Effector CD4-positive, alpha-beta T cell (primary cell): ENCODE measurements around the gene ZNF365.
"Not testable (repeated sequence)": the region's sequence is repeated elsewhere in the genome, so short reads cannot be mapped to it uniquely, and the experiment has no call there.

Source experiments
- DNase-seq: peaks from one replicate; pipeline ENCODE4 v3.0.0-alpha.2; 2020

The ZNF365 gene

DNA sequence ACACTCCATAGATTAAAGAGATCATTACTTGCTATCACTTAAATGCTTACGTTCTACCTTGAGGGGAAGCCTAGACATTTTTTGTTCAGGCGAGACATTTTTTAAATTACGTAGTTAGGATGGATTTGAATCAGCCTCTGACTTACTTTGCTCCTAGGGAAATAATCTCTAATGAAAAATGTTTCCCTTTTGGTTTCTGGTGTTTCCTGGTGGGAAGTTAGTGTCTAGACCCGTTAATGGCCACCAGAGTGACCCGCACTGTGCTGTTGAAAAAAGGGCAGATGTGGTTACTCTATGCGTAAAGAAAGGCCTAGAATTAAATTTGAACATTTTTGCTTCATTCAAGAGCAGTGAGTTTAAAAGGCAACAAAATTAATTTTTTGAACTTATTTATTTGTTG, 3.8 kb downstream of the ZNF365 start:
- no peak for DNase-seq

DNA sequence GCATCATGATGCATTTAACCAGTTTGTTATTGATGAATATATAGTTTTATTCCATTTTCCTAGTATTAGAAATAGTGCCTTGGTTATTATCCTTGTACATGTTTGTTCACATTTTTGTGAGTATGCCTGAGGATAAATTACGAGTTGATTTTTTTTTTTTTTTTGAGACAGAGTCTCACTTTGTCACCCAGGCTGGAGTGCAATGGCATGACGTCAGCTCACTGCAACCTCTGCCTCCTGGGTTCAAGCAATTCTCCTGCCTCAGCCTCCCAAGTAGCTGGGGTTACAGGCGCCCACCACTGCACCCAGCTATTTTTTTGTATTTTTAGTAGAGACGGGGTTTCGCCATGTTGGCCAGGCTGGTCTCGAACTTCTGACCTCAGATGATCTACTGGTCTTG, 4.7 kb downstream of the ZNF365 start:
- DNase-seq = not testable (repeated sequence)

DNA sequence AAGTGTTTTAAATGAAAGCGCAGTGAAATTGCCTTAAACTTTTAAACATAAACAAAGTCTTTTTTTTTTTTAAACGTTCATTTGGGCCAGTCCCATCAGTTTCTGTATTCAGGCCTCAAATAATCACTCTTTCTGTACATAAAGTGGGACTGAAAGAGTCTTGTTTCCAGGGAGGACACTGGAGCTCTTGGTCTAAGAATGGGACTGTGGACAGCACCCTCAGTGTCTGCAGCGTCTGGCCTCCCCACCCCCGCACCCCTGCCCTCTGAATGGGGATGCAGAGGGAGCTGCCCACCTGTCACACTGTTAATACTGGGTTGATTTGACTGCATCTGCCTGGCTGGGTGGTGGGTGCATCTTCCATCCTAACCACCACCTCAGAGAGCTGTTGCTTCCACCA, 5.2 kb downstream of the ZNF365 start:
- no peak for DNase-seq

DNA sequence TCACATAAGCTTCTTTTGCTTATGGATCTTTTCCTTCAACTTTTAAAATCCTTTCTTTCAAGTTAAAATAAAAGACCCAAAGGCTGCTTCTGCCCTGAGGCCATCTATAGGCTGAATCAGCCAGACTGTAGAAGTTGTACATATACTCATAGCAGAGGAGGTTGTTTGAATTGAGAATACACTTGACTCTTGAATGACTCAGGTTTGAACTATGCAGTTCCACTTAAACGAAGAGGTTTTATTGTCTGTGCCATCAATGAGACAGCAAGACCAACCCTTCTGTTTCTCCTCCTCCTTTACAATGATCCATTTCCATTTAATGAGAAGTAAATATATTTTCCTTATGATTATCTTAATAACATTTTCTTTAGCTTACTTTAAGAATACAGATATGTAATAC, 5.8 kb downstream of the ZNF365 start:
- DNase-seq = no peak

DNA sequence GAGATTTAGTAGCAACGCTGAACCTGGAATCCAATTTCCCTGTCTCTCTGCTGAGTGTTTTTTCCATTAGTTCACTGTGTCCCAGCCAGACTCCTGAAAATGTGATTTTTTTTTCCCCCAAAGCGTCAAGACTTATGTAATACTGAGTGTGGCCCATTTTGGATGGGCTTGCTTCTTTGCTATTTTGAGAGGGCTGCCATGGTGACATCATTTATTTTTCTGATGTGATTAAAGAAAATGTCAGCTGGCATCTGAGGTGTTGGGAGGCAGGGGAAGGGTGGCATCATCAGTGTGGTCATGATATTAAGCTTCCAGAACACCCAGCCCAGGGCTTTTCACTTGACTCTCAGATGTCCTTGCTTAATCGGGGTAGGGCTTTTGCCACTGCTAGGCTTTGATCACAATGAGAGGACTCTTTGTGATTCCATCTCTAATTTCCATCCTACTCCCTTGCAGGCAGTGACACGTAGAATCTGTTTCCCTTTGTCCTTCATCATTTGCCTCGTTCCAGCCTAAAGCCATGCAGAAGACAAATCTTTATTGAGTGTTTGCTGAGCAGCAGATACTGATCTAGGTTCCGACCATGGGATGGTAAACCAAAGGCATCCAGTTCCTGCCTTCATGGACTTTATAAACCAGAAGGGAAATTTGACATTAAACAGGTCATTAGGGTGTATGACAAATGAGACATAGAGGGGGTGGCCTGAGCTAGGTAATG, 7.4 kb downstream of the ZNF365 start:
- no peak for DNase-seq

DNA sequence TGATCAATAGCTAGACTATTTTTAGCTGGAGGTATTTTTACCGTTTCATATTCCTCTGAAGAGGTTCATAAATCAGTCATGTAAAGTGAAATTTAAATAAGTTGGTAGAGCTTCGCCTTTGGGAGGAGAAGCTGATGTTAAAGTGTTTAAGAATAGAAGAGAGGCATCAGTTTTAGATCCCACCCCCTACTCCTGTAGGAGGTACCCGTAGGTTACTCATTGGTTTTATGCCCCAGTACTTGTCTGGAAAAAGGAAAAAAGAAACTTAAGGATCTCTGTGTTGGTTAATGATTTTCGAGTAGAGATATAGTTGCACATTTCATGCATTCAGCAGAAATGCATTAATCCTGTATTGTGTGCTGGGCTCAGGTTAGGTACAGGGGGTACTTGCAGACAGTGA, 8.7 kb downstream of the ZNF365 start:
- DNase-seq = no peak

DNA sequence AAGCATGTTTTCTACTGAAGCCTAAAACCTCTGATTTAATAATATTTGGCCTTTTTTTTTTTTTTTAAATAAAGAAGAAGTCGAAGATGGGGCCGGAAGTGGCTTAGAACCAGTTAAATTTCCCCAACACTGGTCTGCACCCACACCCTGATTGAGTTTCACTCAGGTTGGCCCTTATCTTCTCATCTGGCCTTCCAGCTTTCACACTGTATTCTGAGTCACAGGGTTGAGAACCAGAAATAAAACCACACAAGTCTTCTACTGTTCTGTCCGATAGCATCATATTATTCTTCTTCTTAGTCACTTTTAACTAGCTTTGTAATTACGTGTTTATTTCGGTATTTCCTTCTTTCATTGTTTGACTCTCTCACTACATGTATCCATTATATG, 9.9 kb downstream of the ZNF365 start:
- DNase-seq = peak; percentile 33

DNA sequence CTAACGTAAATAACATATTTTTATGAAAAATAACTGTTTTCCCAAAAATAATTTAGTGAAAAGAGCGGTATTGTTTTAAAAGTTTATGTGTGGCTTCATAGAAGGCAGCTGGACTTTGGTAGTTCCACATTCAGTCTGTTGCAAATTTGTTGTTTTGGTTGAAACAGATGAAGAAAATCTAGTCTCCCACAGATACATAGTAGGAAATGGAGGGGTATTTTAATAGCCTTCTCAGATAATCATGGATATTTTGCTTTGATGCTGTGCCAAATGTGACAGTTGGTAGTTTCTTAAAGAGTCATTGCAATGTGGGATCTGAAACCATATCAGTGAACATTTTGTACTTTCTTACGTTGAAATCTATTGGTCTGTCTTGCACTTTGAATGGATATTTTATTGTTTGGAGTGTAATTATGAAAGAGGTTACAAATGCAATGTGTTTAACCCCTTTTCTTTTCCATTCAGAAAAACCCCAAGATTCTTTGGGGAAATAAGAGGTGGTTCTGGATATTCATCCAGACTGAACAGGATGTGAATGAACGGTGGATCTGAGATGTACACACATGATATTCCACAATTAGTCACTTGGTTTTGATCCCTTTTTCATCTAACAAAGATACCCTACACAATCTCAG, 10.4 kb downstream of the ZNF365 start:
- DNase-seq = no peak

DNA sequence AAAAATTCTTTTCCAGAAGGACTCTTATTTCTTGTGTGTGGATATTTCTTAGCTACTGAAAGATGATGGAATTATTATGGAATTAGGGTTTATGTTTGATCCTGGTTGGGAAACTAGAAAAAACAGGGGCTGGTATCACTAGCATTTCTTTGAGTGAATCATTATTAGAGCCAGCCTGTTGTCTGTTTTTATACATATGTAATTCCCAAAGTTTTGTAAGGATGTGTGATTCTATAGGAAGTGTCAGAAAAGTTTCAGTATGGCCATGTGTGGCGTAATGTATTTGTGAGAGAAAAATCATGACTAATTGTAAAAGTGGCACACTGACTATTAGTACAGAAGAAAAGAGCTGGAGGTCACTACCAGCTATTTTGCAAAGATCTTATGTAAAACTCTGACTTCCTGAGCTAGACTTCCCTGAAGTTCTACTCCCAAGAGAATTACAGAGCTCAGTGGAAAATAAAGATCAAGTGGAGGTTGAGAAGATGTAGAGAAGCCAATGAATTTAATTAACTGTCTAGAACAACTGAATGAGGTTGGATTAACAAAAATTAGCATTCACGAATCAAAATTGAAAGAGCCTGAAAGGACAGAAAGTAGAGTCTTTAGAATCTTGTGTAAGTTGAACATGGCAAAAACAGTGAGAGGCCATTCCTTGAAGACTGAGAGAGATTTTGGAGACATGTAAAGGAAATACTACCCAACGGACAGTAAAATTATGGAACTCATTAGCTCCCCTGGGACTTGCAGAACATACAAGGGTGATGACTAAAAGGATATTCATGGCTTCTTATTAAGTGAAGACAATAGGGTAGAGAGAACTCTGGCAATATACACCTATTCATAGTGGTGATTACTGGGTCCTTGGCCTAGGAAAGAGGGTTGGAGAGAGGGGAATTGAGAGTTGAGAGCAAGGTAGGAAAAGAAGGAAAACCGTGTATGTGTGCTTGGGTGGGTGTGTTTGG, 12.5 kb downstream of the ZNF365 start:
- DNase-seq = no peak

DNA sequence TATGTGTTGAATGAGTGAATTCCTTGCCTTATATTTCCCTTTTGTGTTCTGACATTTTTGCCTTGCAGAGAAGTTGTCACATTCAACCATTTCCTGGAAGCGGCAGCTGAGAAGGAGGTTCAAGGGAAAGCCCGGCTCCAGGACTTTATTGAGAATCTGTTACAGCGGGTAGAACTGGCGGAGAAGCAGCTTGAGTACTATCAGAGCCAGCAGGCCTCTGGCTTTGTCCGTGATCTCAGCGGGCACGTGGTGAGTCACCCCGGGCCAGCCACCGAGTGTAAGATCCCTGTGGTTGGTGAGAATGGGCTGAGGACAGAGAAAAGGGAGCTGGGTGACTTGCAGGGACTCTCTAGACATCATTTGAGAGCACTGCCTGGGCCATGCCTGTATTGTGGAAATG, 14.2 kb downstream of the ZNF365 start:
- DNase-seq = no peak

DNA sequence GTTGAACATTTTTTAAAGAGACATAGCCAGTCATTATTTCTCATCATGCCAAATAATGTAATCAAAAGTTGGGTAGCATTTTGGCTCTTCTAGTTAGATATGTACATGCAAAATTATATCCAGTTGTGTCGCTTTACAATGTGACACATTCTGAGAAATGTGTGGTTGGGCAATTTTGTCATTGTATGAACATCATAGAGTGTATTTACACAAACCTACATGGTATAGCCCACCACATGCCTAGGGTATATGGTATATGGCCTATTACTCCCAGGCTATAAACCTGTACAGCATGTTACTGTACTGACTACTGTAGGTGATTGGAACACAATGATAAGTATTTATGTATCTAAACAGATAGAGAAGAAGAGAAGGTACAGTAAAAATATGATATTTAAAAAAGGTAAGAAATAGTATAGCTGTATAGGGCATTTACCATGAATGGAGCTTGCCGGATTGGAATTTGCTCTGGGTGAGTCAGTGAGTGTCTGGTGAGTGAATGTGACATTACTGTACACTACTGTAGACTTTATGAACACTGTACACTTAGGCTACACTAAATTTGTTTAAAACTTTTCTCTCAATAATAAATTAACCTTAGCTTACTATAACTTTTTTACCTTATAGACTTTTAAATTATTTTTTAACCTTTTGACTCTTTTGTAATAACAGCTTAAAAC, 16.5 kb downstream of the ZNF365 start:
- DNase-seq = no peak

DNA sequence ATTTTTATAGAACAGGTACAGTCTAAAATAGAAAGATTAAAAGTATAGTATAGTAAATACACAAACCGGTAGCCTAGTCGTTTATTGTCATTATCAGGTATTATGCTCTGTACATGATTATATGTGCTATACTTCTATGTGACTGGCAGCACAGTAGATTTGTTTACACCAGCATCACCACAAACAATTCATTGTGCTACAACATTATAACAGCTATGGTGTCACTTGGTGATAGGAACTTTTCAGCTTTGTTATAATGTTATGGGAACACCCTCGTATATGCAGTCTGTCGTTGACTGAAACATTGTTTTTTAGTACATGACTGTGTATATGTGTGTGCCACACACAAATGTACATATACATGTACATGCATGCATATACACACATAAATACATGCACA, 19.1 kb downstream of the ZNF365 start:
- DNase-seq = no peak

DNA sequence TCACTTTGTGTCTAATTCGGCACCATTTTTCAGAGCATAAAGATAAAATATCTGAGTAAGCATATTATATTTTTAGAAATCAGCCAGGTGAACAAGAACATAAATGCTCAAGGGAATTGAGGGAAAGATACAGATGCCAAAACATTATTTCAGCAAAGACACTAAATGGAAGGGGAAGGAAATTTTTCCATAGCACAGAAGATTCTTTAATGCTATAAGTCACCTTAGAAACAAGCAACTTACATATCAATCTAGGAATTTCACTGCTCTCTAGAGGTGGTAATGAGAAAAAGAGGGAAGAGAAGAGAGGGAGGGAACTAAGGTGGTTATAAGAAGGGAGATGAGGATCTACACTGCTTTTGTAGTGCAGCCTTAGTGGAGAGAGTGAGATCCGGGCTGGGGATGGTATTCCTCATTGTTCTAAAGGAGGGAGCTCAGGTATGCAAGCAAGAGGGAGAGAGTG, 20.4 kb downstream of the ZNF365 start:
- no peak for DNase-seq

DNA sequence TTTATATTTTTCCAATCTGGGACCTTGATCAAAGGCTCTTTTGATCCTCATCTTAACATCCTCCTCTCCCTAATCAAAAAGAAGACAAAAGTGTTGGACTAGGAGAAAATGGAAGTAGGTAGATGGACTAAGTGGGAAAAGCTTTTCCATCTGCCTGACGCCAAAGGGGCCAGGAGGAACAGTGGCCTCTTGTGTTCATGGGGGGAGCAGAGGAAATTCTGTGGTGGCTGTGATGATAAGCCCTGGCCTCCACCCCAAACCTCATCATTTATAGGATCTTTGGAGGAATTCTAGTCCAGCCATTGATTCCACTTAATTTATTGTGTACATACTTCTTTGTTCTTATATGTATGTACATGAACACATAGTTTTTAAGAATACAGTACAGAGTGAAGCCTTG, 21.7 kb downstream of the ZNF365 start:
- DNase-seq = no peak

DNA sequence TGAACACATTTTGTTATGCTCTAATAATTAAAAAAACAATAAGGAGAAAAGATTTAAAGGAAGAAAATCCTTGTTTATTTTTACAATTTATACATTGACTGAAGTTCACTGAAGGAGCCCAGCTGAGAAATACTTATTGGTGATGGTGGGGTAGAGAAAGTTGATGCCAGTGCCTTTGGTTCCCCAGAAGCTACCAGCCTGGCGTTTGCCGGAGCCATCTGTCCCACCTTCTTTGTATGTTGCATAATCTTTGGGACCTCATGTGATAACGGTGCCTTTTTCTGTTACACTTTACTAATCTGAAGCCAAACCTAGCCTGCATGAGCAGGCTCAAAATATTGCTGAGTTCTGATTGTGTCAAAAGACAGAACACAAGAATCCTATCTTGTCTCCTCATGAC, 22.7 kb downstream of the ZNF365 start:
- no peak for DNase-seq

DNA sequence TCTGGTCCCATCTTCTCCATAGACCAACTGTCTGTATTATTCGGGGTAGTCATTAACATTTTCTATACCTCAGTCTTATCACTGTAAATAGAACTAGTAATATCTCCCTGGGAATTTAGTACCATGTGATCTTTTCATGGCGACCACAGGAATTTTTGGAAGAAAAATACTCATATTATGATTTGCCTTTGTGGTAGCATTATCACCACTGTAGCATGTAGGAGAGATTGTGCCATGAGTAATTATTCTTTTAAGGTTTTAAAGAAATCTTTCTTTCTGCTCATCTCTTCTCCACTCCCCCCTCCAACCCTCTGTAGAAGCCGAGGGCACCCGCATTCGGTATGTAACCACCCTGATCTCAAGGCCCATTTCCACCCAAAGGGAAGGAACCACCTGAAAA, 25.0 kb downstream of the ZNF365 start:
- no peak for DNase-seq

DNA sequence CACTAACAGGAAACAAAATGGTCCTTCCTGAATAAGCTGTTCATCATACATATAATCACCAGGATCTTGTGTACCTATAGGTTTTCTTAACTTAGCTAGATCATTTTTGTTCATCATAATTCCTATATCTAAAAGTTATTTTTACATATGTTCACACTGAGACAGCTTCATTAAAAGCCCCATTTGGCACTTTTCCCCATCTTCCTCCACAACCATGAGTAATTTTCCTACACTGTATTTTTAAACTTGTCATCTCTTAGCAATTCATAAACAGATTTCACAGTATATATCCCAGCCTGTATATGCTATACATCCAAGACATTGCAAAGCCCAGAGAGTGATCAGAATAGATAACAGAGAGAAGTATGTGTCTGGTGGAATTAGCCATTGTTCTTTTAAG, 28.3 kb downstream of the ZNF365 start:
- DNase-seq = no peak

DNA sequence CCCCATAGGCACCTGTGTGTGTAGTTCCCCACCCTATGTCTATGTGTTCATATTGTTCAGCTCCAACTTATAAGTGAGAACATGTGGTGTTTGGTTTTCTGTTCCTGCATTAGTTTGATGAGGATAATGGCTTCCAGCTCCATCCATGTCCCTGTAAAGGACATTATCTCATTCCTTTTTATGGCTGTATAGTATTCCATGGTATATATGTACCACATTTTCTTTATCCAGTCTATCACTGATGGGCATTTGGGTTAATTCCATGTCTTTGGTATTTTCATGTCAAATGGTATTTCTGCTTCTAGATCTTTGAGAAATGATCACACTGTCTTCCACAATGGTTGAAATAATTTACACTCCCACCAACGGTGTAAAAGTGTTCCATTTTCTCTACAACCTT, 36.4 kb downstream of the ZNF365 start:
- DNase-seq = not testable (repeated sequence)

DNA sequence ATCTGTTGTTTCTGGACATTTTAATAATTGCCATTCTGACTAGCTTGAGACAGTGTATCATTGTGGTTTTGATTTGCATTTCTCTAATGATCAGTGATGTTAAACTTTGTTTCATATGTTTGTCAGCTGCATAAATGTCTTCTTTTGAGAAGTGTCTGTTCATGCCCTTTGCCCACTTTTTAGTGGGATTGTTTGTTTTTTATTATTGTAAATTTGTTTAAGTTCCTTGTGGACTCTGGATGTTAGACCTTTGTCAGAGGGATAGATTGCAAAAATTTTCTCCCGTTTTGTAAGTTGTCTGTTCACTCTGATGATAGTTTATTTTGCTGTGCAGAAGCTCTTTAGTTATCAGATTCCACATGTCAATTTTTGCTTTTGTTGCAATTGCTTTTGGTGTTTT, 36.8 kb downstream of the ZNF365 start:
- not testable (repeated sequence) for DNase-seq

DNA sequence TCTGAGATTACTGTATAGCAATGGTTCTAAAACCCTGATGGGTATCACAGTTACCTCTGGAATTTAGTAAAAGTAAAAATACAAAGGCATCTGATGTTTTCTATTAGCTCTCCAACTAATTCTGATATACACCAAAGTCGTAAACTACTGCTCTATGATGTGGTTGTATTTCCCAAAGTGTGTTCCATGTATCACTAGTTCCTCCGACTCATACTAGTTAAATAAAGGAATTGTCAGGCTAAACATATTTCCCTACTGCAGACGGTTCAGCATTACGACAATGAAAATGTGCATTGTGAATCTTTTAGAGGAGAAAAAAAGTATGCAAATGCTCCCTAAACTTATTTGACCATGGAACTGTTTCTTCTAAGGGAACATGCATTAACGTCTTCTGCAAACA, 38.9 kb downstream of the ZNF365 start:
- DNase-seq = no peak

DNA sequence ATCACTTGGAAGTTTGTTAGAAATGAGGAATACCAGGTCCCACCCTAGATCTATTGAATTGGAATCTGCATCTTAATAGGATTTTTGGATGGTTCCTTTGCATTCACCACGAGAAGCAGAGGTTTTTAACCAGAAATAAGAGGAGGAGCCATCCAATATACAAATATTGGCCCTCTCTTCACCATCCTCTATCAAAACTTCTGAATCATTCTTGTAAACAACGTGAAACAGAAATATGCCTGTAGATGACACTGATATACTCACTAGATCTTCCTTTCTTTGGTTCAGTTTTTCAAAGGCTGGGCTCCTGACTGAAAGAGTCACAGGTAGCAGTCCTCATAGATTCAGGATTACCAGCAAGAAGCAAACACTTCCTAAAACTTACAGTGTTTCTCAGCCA, 39.5 kb downstream of the ZNF365 start:
- no peak for DNase-seq

DNA sequence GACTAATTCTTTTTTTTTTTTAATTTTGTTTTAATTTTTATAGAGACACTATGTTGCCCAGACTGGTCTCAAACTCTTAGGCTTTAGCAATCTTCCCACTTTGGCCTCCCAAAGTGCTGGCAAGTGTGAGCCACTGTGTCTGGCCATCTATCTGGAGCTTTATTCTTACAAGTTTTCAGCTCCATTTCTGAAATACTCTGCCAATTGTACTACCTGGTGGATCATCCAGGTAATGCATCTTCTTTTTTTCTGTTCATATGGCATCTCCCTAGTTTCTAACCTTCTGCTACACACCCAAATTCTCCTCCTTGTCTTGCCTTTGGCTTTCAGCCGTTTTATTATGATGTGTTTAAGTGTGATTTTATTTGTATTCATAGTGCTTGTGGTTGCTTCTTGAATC, 40.2 kb downstream of the ZNF365 start:
- no peak for DNase-seq

DNA sequence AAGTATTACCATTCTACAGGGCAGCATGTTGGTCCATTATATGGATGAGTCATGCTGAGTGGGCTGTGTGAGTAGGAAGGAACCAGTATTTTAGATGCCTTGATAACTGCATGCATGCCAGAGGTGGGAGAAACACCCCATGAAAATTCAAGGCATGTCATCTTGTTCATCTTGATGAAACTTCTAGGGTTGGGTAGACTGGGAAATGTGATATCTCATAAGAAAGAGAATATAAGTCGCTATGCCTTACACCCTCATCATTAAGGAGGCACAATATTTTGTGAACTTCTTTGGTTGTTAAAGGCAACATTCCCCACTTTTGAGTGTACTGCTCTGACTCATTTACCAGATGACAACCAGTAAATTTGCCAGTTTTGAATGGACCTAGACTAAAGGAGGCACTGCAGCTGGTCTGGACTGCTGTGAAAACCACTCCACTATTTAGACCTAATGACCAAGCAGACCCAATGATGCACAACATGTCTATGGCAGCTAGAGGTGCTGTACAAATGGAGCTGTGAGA, 48.0 kb downstream of the ZNF365 start:
- no peak for DNase-seq
